ENCODE data around the gene ATP11A. TPM values are rescaled to one million over a fixed set of nuclear protein-coding genes. Genes with fewer than 3 reads are reported as not detected.

The ATP11A gene
- total RNA-seq, 2 donors from 2014 or later: 122 to 140 TPM

DNA sequence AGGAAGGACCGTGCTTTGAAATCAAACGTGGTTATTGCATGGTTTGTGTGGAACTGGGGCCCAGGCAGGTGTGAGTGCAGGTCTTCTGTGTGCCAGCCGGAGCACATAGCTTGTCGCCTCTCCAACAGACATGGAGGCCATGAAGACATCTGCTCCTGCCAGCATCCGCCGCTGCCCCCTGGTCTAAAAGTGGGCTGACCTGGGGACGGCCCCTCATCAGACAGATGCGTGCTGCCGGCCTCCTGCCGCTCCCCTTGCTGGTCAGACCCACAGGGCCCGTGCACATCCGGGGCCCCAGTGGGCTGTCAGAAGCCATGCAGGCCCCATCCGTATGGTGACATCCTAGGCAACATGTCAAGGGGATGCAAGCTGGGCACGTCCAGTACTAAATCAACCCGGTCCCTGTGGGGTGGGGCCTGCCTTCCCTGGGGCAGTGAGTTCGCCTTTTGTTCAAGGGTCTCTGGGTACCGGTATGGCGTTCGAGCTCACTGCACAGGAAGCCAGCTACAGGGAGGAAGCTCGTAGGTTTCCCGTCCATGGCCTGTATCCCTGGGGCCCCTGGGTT is 191.2 kb downstream of the ATP11A start:
- no peak overlapping the region for H3K9ac ChIP-seq (ENCODE audit: extremely low read depth, low read length, poor library complexity, severe bottlenecking)
- no peak for DNase-seq
- Mint-ChIP-seq H3K27ac (no peak overlapping the region), H3K9me3 (no peaks in the 10 kb centered on the region), H3K4me1 (no peaks in the 10 kb centered on the region), H3K36me3 (ENCODE audit: low read depth) (peaks cover 33% of the 10 kb centered on the region), H3K4me3 (no peak overlapping the region), H3K27me3 (ENCODE audit: insufficient read depth) (no peaks in the 10 kb centered on the region)
- no peaks in the 10 kb centered on the region for H3K9me3 ChIP-seq (ENCODE audit: control insufficient read depth, low read length)
- no peak overlapping the region for H3K4me3 ChIP-seq (ENCODE audit: low read length)
- H3K27me3 ChIP-seq (ENCODE audit: control insufficient read depth, insufficient read depth, low read length, poor library complexity, severe bottlenecking): no peaks in the 10 kb centered on the region
- TF ChIP-seq, protein P1, sequence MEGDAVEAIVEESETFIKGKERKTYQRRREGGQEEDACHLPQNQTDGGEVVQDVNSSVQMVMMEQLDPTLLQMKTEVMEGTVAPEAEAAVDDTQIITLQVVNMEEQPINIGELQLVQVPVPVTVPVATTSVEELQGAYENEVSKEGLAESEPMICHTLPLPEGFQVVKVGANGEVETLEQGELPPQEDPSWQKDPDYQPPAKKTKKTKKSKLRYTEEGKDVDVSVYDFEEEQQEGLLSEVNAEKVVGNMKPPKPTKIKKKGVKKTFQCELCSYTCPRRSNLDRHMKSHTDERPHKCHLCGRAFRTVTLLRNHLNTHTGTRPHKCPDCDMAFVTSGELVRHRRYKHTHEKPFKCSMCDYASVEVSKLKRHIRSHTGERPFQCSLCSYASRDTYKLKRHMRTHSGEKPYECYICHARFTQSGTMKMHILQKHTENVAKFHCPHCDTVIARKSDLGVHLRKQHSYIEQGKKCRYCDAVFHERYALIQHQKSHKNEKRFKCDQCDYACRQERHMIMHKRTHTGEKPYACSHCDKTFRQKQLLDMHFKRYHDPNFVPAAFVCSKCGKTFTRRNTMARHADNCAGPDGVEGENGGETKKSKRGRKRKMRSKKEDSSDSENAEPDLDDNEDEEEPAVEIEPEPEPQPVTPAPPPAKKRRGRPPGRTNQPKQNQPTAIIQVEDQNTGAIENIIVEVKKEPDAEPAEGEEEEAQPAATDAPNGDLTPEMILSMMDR (conservative IDR thresholded peaks at IDR 0.05): no peak
- peaks cover 56% of the 10 kb centered on the region for H3K36me3 ChIP-seq (ENCODE audit: control insufficient read depth, insufficient read depth, low read length)
- 96 to 97% methylated on average over 21 of the region's 21 CpGs for WGBS, 2 experiments (ENCODE audit: insufficient coverage in 1 of 2, insufficient read length in 1 of 2)
- H3K4me1 ChIP-seq (ENCODE audit: control insufficient read depth, insufficient read depth, low read length): peaks cover 6% of the 10 kb centered on the region
- H3K27ac ChIP-seq (ENCODE audit: low read depth, low read length): no peak overlapping the region

DNA sequence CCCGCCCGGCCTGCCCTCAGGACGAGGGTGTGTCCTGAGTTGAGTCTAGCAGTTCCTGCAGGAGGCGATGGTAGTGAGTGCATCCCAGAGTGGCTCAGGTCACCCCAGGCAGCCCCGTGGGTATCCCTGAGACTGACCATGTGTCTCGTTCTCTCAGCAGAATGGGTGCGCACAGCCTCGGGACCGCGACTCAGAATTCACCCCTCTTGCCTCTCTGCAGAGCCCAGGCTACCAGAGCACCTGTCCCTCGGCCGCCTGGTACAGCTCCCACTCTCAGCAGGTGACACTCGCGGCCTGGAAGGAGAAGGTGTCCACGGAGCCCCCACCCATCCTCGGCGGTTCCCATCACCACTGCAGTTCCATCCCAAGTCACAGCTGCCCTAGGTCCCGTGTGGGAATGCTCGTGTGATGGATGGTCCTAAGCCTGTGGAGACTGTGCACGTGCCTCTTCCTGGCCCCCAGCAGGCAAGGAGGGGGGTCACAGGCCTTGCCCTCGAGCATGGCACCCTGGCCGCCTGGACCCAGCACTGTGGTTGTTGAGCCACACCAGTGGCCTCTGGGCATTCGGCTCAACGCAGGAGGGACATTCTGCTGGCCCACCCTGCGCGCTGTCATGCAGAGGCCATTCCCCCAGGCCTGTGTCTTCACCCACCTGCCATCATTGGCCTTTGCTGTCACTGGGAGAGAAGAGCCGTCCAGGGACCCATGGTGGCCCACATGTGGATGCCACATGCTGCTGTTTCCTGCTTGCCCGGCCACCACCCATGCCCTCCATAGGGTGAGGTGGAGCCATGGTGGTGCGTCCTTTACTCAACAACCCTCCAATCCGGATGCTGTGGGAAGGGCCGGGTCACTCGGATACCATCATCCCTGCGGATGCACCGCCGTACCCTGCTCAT is 192.1 kb downstream of the ATP11A start:
- WGBS, 2 experiments (ENCODE audit: insufficient coverage in 1 of 2, insufficient read length in 1 of 2): 96 to 97% methylated on average over 22 to 35 of the region's 35 CpGs
- no peak overlapping the region for H3K4me3 Mint-ChIP-seq
- TF ChIP-seq, protein P1 (conservative IDR thresholded peaks at IDR 0.05): no peak

DNA sequence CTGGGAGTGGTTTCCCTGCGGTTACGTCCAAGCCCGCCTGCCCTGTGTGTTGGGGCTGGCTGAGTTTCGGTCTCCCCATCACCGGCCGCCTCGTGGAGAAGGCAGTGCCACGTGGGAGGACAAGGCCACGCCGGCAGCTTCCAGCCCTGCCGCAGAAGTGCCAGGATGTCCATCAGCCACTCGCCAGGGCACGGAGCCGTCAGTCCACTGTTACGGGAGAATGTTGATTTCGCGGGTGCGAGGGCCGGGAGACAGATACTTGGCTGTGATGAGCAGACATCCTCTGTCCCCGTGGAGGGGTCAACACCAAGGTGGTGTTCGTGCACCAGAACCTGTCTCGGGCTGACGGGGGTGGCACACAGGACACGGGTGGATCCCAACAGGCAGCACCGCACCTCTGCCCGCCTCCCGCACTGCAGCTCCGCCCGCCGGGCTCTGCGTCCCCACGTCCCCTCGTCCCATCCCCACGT is 192.8 kb downstream of the ATP11A start:
- Mint-ChIP-seq H3K27ac (no peak overlapping the region), H3K27me3 (ENCODE audit: insufficient read depth) (no peaks in the 10 kb centered on the region), H3K4me1 (no peaks in the 10 kb centered on the region), H3K4me3 (no peak overlapping the region), H3K9me3 (no peaks in the 10 kb centered on the region), H3K36me3 (ENCODE audit: low read depth) (peaks cover 24% of the 10 kb centered on the region)
- Histone ChIP-seq H3K9ac (ENCODE audit: extremely low read depth, low read length, poor library complexity, severe bottlenecking) (no peak overlapping the region), H3K36me3 (ENCODE audit: control insufficient read depth, insufficient read depth, low read length) (peaks cover 42% of the 10 kb centered on the region), H3K4me3 (ENCODE audit: low read length) (no peak overlapping the region), H3K27ac (ENCODE audit: low read depth, low read length) (no peak overlapping the region), H3K9me3 (ENCODE audit: control insufficient read depth, low read length) (no peaks in the 10 kb centered on the region), H3K4me1 (ENCODE audit: control insufficient read depth, insufficient read depth, low read length) (peaks cover 7% of the 10 kb centered on the region), H3K27me3 (ENCODE audit: control insufficient read depth, insufficient read depth, low read length, poor library complexity, severe bottlenecking) (no peaks in the 10 kb centered on the region)
- DNase-seq: no peak
- WGBS, 2 experiments (ENCODE audit: insufficient coverage in 1 of 2, insufficient read length in 1 of 2): 96% methylated on average over 26 to 34 of the region's 34 CpGs
- TF ChIP-seq, protein P1 (conservative IDR thresholded peaks at IDR 0.05): no peak

More for the DNA sequence above, 192.1 kb downstream of the ATP11A start:
- Mint-ChIP-seq H3K4me1 (no peaks in the 10 kb centered on the region), H3K27me3 (ENCODE audit: insufficient read depth) (no peaks in the 10 kb centered on the region), H3K36me3 (ENCODE audit: low read depth) (peaks cover 27% of the 10 kb centered on the region), H3K27ac (no peak overlapping the region), H3K9me3 (no peaks in the 10 kb centered on the region)
- peaks cover 48% of the 10 kb centered on the region for H3K36me3 ChIP-seq (ENCODE audit: control insufficient read depth, insufficient read depth, low read length)
- H3K27ac ChIP-seq (ENCODE audit: low read depth, low read length): no peak overlapping the region
- H3K4me3 ChIP-seq (ENCODE audit: low read length): no peak overlapping the region
- H3K27me3 ChIP-seq (ENCODE audit: control insufficient read depth, insufficient read depth, low read length, poor library complexity, severe bottlenecking): no peaks in the 10 kb centered on the region
- H3K9me3 ChIP-seq (ENCODE audit: control insufficient read depth, low read length): no peaks in the 10 kb centered on the region
- peaks cover 7% of the 10 kb centered on the region for H3K4me1 ChIP-seq (ENCODE audit: control insufficient read depth, insufficient read depth, low read length)
- DNase-seq: no peak
- no peak overlapping the region for H3K9ac ChIP-seq (ENCODE audit: extremely low read depth, low read length, poor library complexity, severe bottlenecking)

Data from endodermal cell (in vitro differentiated cells).